ENCODE data around the gene TANGO6.
"Not testable (repeated sequence)": the region's sequence is repeated elsewhere in the genome, so short reads cannot be mapped to it uniquely, and the experiment has no call there.

TANGO6 gene

GRCh38 chr16:69126221-69126620 lies 282.9 kb downstream of the TANGO6 start:
- TF ChIP-seq, protein P1, sequence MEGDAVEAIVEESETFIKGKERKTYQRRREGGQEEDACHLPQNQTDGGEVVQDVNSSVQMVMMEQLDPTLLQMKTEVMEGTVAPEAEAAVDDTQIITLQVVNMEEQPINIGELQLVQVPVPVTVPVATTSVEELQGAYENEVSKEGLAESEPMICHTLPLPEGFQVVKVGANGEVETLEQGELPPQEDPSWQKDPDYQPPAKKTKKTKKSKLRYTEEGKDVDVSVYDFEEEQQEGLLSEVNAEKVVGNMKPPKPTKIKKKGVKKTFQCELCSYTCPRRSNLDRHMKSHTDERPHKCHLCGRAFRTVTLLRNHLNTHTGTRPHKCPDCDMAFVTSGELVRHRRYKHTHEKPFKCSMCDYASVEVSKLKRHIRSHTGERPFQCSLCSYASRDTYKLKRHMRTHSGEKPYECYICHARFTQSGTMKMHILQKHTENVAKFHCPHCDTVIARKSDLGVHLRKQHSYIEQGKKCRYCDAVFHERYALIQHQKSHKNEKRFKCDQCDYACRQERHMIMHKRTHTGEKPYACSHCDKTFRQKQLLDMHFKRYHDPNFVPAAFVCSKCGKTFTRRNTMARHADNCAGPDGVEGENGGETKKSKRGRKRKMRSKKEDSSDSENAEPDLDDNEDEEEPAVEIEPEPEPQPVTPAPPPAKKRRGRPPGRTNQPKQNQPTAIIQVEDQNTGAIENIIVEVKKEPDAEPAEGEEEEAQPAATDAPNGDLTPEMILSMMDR (IDR thresholded peaks at IDR 0.05; ENCODE audit: low read depth, low read length, missing control alignments), result no peak
- DNase-seq (ENCODE audit: low read depth), result no peak
- no peak overlapping the region for H3K4me3 ChIP-seq (ENCODE audit: low read depth, low read length)
- in situ Hi-C loops (cut with HindIII; ENCODE audit: low sequenced_read_pairs), result no loop called here

GRCh38 chr16:69126801-69127200 lies 283.5 kb downstream of the TANGO6 start:
- in situ Hi-C loops (cut with HindIII; ENCODE audit: low sequenced_read_pairs); DNase-seq (ENCODE audit: low read depth); H3K4me3 ChIP-seq (ENCODE audit: low read depth, low read length): not testable (repeated sequence)

GRCh38 chr16:69127966-69128510 lies 284.7 kb downstream of the TANGO6 start:
- in situ Hi-C loops (cut with HindIII; ENCODE audit: low sequenced_read_pairs), result no loop called here
- TF ChIP-seq, protein P1 (IDR thresholded peaks at IDR 0.05; ENCODE audit: low read depth, low read length, missing control alignments), result no peak
- DNase-seq (ENCODE audit: low read depth), result no peak
- H3K4me3 ChIP-seq (ENCODE audit: low read depth, low read length), result no peak overlapping the region

GRCh38 chr16:69130461-69130860 lies 287.1 kb downstream of the TANGO6 start:
- TF ChIP-seq, protein P1 (IDR thresholded peaks at IDR 0.05; ENCODE audit: low read depth, low read length, missing control alignments), result no peak
- H3K4me3 ChIP-seq (ENCODE audit: low read depth, low read length), result peak overlapping the region; percentile 82
- in situ Hi-C loops (cut with HindIII; ENCODE audit: low sequenced_read_pairs), result no loop called here
- no peak for DNase-seq (ENCODE audit: low read depth)

DNA sequence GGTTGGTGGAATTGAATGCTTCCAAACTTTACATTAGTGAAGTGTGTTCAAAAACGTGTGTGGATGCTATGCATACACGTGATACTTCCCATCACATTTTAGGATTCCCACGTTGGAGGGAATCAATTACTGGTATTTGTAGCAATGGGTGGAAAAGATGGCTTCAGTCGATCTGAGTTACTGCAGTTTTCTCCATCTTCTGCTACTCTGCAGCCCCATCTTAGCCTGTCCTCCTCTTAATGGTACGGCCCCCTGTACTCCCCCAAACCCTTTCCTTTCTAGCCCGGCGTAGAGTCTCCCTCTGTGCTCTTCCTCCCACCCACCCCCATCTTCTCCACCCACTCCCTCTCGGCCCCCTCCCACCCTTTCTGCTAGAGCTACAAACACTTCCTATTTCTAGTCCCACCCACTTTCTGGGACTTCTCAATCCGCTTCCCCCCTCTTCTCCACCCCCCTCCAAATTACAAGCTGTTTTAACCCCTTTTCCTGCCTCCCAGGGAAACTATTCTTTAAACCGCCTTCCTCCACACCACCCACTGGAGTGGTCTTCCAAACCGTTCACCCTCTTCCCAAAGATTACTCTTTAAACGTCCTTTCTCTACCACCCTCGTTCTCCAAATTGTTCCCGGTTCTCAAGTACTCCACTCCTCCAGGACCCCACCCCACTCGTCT lies 288.0 kb downstream of the TANGO6 start:
- peak overlapping the region; percentile 82 for H3K4me3 ChIP-seq (ENCODE audit: low read depth, low read length)
- in situ Hi-C loops (cut with HindIII; ENCODE audit: low sequenced_read_pairs), result no loop called here
- TF ChIP-seq, protein P1 (IDR thresholded peaks at IDR 0.05; ENCODE audit: low read depth, low read length, missing control alignments), result no peak
- DNase-seq (ENCODE audit: low read depth), result no peak

DNA sequence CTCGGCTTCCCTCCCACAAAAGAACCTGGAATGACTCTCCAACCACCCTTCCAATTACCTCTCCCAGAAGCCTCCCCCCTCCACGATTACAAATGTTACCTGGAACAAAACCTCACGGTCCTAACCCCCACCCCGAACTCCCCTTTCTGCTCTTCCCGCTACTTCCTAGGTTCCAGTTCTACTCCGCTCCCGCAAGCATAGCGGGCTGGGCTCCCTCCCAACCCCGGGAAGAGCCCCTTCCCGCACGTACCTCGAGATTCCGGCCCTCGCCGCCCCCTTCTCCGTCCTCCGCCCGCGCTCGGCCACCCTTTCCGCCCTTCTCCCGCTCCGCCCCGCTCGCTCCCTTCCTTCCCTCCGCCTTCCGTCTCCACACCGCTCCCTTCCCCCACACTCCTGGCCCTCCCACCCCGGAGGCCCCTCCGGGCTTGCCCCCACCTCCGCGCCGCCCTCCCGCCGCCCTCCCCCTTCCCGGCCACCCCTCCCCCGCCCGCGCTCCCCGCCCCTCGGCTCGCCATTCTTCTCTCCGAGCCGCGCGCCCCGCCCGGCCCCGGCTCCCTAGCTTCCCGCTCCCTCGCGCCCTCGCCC lies 288.6 kb downstream of the TANGO6 start:
- DNase-seq (ENCODE audit: low read depth), result peak; percentile 38
- in situ Hi-C loops (cut with HindIII; ENCODE audit: low sequenced_read_pairs), result no loop called here
- TF ChIP-seq, protein P1 (IDR thresholded peaks at IDR 0.05; ENCODE audit: low read depth, low read length, missing control alignments), result no peak
- H3K4me3 ChIP-seq (ENCODE audit: low read depth, low read length), result peak overlapping the region; percentile 82
